GM12878 (cell line): Measurements from ENCODE around the gene HIGD2B.

Experiments
- CTCF ChIP-seq, 3 experiments: IDR thresholded peaks in 2 of 3; conservative IDR thresholded peaks in 1 of 3; 2 replicates each; pipeline ENCODE4 v1.5.1; 2011; ENCODE audit warnings: low read depth in 3 of 3, low read length in 3 of 3, mild to moderate bottlenecking in 3 of 3, control low read depth in 2 of 3, moderate library complexity in 2 of 3, inconsistent platforms in 1 of 3, mixed read lengths in 1 of 3; ENCODE audit not compliant: control insufficient read depth in 2 of 3, insufficient read depth in 1 of 3; ENCODE audit errors: extremely low read depth in 1 of 3
- EP300 ChIP-seq, 2 experiments: fragments of 150-350 bp in 1 of 2; IDR thresholded peaks; 2 replicates each; pipeline ENCODE4 v1.6.1; 2011 to 2012; ENCODE audit warnings: low read depth in 2 of 2, low read length in 2 of 2, borderline replicate concordance in 1 of 2, improper control_type of control experiment in 1 of 2, inconsistent platforms in 1 of 2; ENCODE audit not compliant: control insufficient read depth in 1 of 2
- EZH2 ChIP-seq: IDR thresholded peaks from 2 replicates; pipeline ENCODE4 v1.6.1; 2012; ENCODE audit warnings: low read depth, mild to moderate bottlenecking, control low read depth, inconsistent platforms, low read length, borderline replicate concordance; ENCODE audit not compliant: control insufficient read depth
- HDAC6 ChIP-seq: fragments of 200-600 bp; sonication (generic); IDR thresholded peaks from one replicate; pipeline ENCODE4 v1.8.0; 2017; ENCODE audit warnings: antibody characterized with exemption; ENCODE audit not compliant: unreplicated experiment
- IKZF1 ChIP-seq: fragments of 450-650 bp; conservative IDR thresholded peaks from 2 replicates; pipeline ENCODE4 v1.6.1; 2017; ENCODE audit warnings: antibody characterized with exemption, mild to moderate bottlenecking
- LARP7 ChIP-seq: fragments of 450-650 bp; IDR thresholded peaks from 2 replicates; pipeline ENCODE4 v1.6.1; 2017; ENCODE audit warnings: mild to moderate bottlenecking
- MAX ChIP-seq: IDR thresholded peaks from 2 replicates; pipeline ENCODE4 v1.6.1; 2012; ENCODE audit warnings: low read depth, low read length, improper control_type of control experiment
- POLR2AphosphoS5 ChIP-seq: IDR thresholded peaks from 2 replicates; pipeline ENCODE4 v1.6.1; 2011; ENCODE audit warnings: mild to moderate bottlenecking, low read length, inconsistent platforms
- RFX5 ChIP-seq: IDR thresholded peaks from 2 replicates; pipeline ENCODE4 v1.6.1; 2011; ENCODE audit warnings: low read depth, low read length, improper control_type of control experiment
- SP1 ChIP-seq: IDR thresholded peaks from one replicate; pipeline ENCODE4 v1.6.1; 2011; ENCODE audit warnings: low read depth, low read length
- SUPT20H ChIP-seq: IDR thresholded peaks from 2 replicates; pipeline ENCODE4 v1.6.1; 2011; ENCODE audit warnings: low read depth, mild to moderate bottlenecking, low read length, moderate library complexity, borderline replicate concordance; ENCODE audit not compliant: control insufficient read depth
- TCF12 ChIP-seq: IDR thresholded peaks from 2 replicates; pipeline ENCODE4 v1.6.1; 2011; ENCODE audit warnings: low read depth, mild to moderate bottlenecking, low read length
- USF1 ChIP-seq: IDR thresholded peaks from 2 replicates; pipeline ENCODE4 v1.6.1; 2011; ENCODE audit warnings: borderline replicate concordance, low read depth, mild to moderate bottlenecking, moderate library complexity, mixed read lengths, low read length; ENCODE audit not compliant: insufficient read depth; ENCODE audit errors: extremely low read length

GRCh38 chr15:72685925-72686794 is at the start of gene HIGD2B, which contains the start of gene BBS4:
- TF ChIP-seq EP300 (IDR thresholded peaks at IDR 0.05; ENCODE audit: borderline replicate concordance in 1 of 2, control insufficient read depth in 1 of 2, low read depth in 2 of 2, low read length in 2 of 2), result no peak
- TF ChIP-seq HDAC6, result no peak
- TF ChIP-seq LARP7, result no peak
- no peak for TF ChIP-seq TCF12
- TF ChIP-seq SUPT20H, result no peak
- peak; percentile 79 for TF ChIP-seq IKZF1
- TF ChIP-seq POLR2AphosphoS5, result peak; percentile 78
- TF ChIP-seq EZH2, result no peak
- TF ChIP-seq USF1, result no peak
- TF ChIP-seq RFX5, result no peak
- TF ChIP-seq SP1, result no peak
- no peak for TF ChIP-seq CTCF (IDR thresholded peaks at IDR 0.05 in 2 of 3, conservative IDR thresholded peaks at IDR 0.05 in 1 of 3; ENCODE audit: control insufficient read depth in 2 of 3, extremely low read depth in 1 of 3, insufficient read depth in 1 of 3, low read depth in 3 of 3, low read length in 3 of 3)
- TF ChIP-seq MAX, result no peak
